Mucosa of rectum (tissue), 2 donors: ENCODE measurements around the gene CIB2.

Experiments
- H3K27ac ChIP-seq, 2 donors: one replicate each; pipeline ENCODE4 v1.7.0; 2013; ENCODE audit warnings: inconsistent platforms in 2 of 2, low read depth in 2 of 2, low read length in 2 of 2
- H3K27me3 ChIP-seq, 2 donors: one replicate each; pipeline ENCODE4 v1.7.0; 2013; ENCODE audit warnings: low read length in 2 of 2; ENCODE audit not compliant: control insufficient read depth in 2 of 2, insufficient read depth in 2 of 2
- H3K36me3 ChIP-seq, 2 donors: one replicate each; pipeline ENCODE4 v1.7.0; 2013; ENCODE audit warnings: low read length in 2 of 2; ENCODE audit not compliant: control insufficient read depth in 2 of 2, insufficient read depth in 2 of 2
- H3K4me1 ChIP-seq, 2 donors: one replicate each; pipeline ENCODE4 v1.7.0; 2013; ENCODE audit warnings: low read length in 2 of 2, mild to moderate bottlenecking in 1 of 2; ENCODE audit not compliant: control insufficient read depth in 2 of 2, insufficient read depth in 2 of 2
- H3K4me3 ChIP-seq, 2 donors: one replicate each; pipeline ENCODE4 v1.7.0; 2013; ENCODE audit warnings: low read length in 2 of 2
- H3K9ac ChIP-seq, 2 donors: one replicate each; pipeline ENCODE4 v1.7.0; 2013; ENCODE audit warnings: low read length in 2 of 2, low read depth in 1 of 2, mild to moderate bottlenecking in 1 of 2
- H3K9me3 ChIP-seq, 2 donors: one replicate each; pipeline ENCODE4 v1.7.0; 2013; ENCODE audit warnings: low read length in 2 of 2; ENCODE audit not compliant: control insufficient read depth in 2 of 2
- donor health status: healthy.
- donor health status: Normal muscosa, but diverticular disease.

Gene CIB2

GRCh38 chr15:78131295-78132061 is at the start of gene CIB2:
Gene CIB2, minus strand, starts transcription at chr15:78131445. Its CDS starts 230 bp downstream, at chr15:78131215.
- H3K9me3 ChIP-seq = no peaks in the 10 kb centered on the region
- peak within 1 kb of the TSS; percentile 74 to 77 for H3K4me3 ChIP-seq
- H3K9ac ChIP-seq = peak within 1 kb of the TSS; percentile 79 to 88
- H3K27me3 ChIP-seq = no peaks in the 10 kb centered on the region
- H3K27ac ChIP-seq = peak within 1 kb of the TSS; percentile 67 to 77
- H3K36me3 ChIP-seq = no peaks in the 10 kb centered on the region
- peaks cover 16 to 17% of the 10 kb centered on the region in 2 donors for H3K4me1 ChIP-seq

- Histone ChIP-seq H3K27me3 (no peaks in the 10 kb centered on the region), H3K9ac (no peak overlapping the region), H3K36me3 (no peaks in the 10 kb centered on the region), H3K27ac (no peak overlapping the region), H3K9me3 (no peaks in the 10 kb centered on the region), H3K4me1 (no peaks in the 10 kb centered on the region), H3K4me3 (no peak overlapping the region)
These were observed 48.7 kb upstream of the CIB2 start for GRCh38 chr15:78179906-78180305.

- no peak overlapping the region for H3K27ac ChIP-seq
- H3K4me1 ChIP-seq = peaks cover 0 to 4% of the 10 kb centered on the region in 2 donors
- H3K27me3 ChIP-seq = no peaks in the 10 kb centered on the region
- no peak overlapping the region for H3K9ac ChIP-seq
- no peak overlapping the region for H3K4me3 ChIP-seq
- H3K9me3 ChIP-seq = no peaks in the 10 kb centered on the region
- H3K36me3 ChIP-seq = no peaks in the 10 kb centered on the region
These were observed 48.1 kb upstream of the CIB2 start for GRCh38 chr15:78179286-78179840.

GRCh38 chr15:78178064-78178463 is 46.8 kb upstream of the CIB2 start:
- no peak overlapping the region for H3K4me3 ChIP-seq
- no peaks in the 10 kb centered on the region for H3K9me3 ChIP-seq
- no peaks in the 10 kb centered on the region for H3K36me3 ChIP-seq
- H3K27me3 ChIP-seq = no peaks in the 10 kb centered on the region
- no peak overlapping the region for H3K27ac ChIP-seq
- no peak overlapping the region for H3K9ac ChIP-seq
- peaks cover 4 to 8% of the 10 kb centered on the region in 2 donors for H3K4me1 ChIP-seq

GRCh38 chr15:78177447-78177873 is 46.2 kb upstream of the CIB2 start:
- H3K4me1 ChIP-seq = peaks cover 4 to 8% of the 10 kb centered on the region in 2 donors
- H3K9ac ChIP-seq = no peak overlapping the region
- H3K4me3 ChIP-seq = no peak overlapping the region
- H3K27me3 ChIP-seq = no peaks in the 10 kb centered on the region
- H3K36me3 ChIP-seq = peaks cover 3 to 4% of the 10 kb centered on the region in 2 donors
- H3K9me3 ChIP-seq = no peaks in the 10 kb centered on the region
- H3K27ac ChIP-seq = no peak overlapping the region

GRCh38 chr15:78175330-78175729 is 44.1 kb upstream of the CIB2 start:
- Histone ChIP-seq H3K9ac (no peak overlapping the region), H3K27me3 (no peaks in the 10 kb centered on the region), H3K27ac (no peak overlapping the region), H3K4me3 (no peak overlapping the region), H3K4me1 (peaks cover 4 to 8% of the 10 kb centered on the region in 2 donors), H3K36me3 (peaks cover 20 to 24% of the 10 kb centered on the region in 2 donors), H3K9me3 (no peaks in the 10 kb centered on the region)

GRCh38 chr15:78174401-78174800 is 43.2 kb upstream of the CIB2 start:
- no peak overlapping the region for H3K9ac ChIP-seq
- no peak overlapping the region for H3K4me3 ChIP-seq
- peaks cover 4 to 8% of the 10 kb centered on the region in 2 donors for H3K4me1 ChIP-seq
- peaks cover 29 to 33% of the 10 kb centered on the region in 2 donors for H3K36me3 ChIP-seq
- no peaks in the 10 kb centered on the region for H3K27me3 ChIP-seq
- no peak overlapping the region for H3K27ac ChIP-seq
- H3K9me3 ChIP-seq = no peaks in the 10 kb centered on the region

GRCh38 chr15:78171864-78172472 is 40.7 kb upstream of the CIB2 start:
- peaks cover 4 to 8% of the 10 kb centered on the region in 2 donors for H3K4me1 ChIP-seq
- no peaks in the 10 kb centered on the region for H3K9me3 ChIP-seq
- H3K27ac ChIP-seq = peak overlapping the region in 1 of 2 donors; percentile 38
- no peak overlapping the region for H3K4me3 ChIP-seq
- no peaks in the 10 kb centered on the region for H3K27me3 ChIP-seq
- H3K9ac ChIP-seq = no peak overlapping the region
- H3K36me3 ChIP-seq = peaks cover 41 to 53% of the 10 kb centered on the region in 2 donors

GRCh38 chr15:78170848-78171773 is 39.9 kb upstream of the CIB2 start:
- H3K9me3 ChIP-seq = no peaks in the 10 kb centered on the region
- no peak overlapping the region for H3K4me3 ChIP-seq
- H3K9ac ChIP-seq = peak overlapping the region in 1 of 2 donors; percentile 1
- H3K27ac ChIP-seq = peak overlapping the region in 1 of 2 donors; percentile 38
- H3K4me1 ChIP-seq = peaks cover 4 to 8% of the 10 kb centered on the region in 2 donors
- peaks cover 45 to 57% of the 10 kb centered on the region in 2 donors for H3K36me3 ChIP-seq
- H3K27me3 ChIP-seq = no peaks in the 10 kb centered on the region
